ENCODE data around the gene DLX3. TPM values are rescaled to one million over a fixed set of nuclear protein-coding genes. Genes with fewer than 3 reads are reported as not detected.

DLX3 gene
- total RNA-seq, 1 donor from 2014 or later: not detected

GRCh38 chr17:49968405-49969133, 26.5 kb downstream of the DLX3 start:
- FAIRE-seq (no peak), DNase-seq (ENCODE audit: low read depth) (peak; percentile 71)
- Histone ChIP-seq H3K27me3 (ENCODE audit: control insufficient read depth, insufficient read depth, low read length) (peaks cover 78% of the 10 kb centered on the region), H3K4me3 (ENCODE audit: low read depth, low read length) (peak overlapping the region; percentile 43), H3K36me3 (ENCODE audit: control insufficient read depth, insufficient read depth, low read length) (no peaks in the 10 kb centered on the region)
- no peak for TF ChIP-seq CTCF (IDR thresholded peaks at IDR 0.05; ENCODE audit: insufficient read depth, low read length, severe bottlenecking)

GRCh38 chr17:49967621-49968404, 27.2 kb downstream of the DLX3 start:
- FAIRE-seq: no peak

GRCh38 chr17:49967205-49967604, 27.8 kb downstream of the DLX3 start:
- peaks cover 78% of the 10 kb centered on the region for H3K27me3 ChIP-seq (ENCODE audit: control insufficient read depth, insufficient read depth, low read length)
- FAIRE-seq (no peak), DNase-seq (ENCODE audit: low read depth) (no peak)
- no peaks in the 10 kb centered on the region for H3K36me3 ChIP-seq (ENCODE audit: control insufficient read depth, insufficient read depth, low read length)
- no peak overlapping the region for H3K4me3 ChIP-seq (ENCODE audit: low read depth, low read length)
- no peak for TF ChIP-seq CTCF (IDR thresholded peaks at IDR 0.05; ENCODE audit: insufficient read depth, low read length, severe bottlenecking)

More at GRCh38 chr17:49967621-49968404, 27.2 kb downstream of the DLX3 start:
- no peak for TF ChIP-seq CTCF (IDR thresholded peaks at IDR 0.05; ENCODE audit: insufficient read depth, low read length, severe bottlenecking)
- peaks cover 79% of the 10 kb centered on the region for H3K27me3 ChIP-seq (ENCODE audit: control insufficient read depth, insufficient read depth, low read length)
- no peaks in the 10 kb centered on the region for H3K36me3 ChIP-seq (ENCODE audit: control insufficient read depth, insufficient read depth, low read length)
- peak overlapping the region; percentile 43 for H3K4me3 ChIP-seq (ENCODE audit: low read depth, low read length)
- DNase-seq (ENCODE audit: low read depth): no peak

GRCh38 chr17:49966767-49967166, 28.3 kb downstream of the DLX3 start:
- no peak for FAIRE-seq

GRCh38 chr17:49965524-49965909, 29.5 kb downstream of the DLX3 start:
- no peak for TF ChIP-seq CTCF (IDR thresholded peaks at IDR 0.05; ENCODE audit: insufficient read depth, low read length, severe bottlenecking)
- no peak overlapping the region for H3K4me3 ChIP-seq (ENCODE audit: low read depth, low read length)
- H3K36me3 ChIP-seq (ENCODE audit: control insufficient read depth, insufficient read depth, low read length): no peaks in the 10 kb centered on the region
- FAIRE-seq (no peak), DNase-seq (ENCODE audit: low read depth) (no peak)
- peaks cover 65% of the 10 kb centered on the region for H3K27me3 ChIP-seq (ENCODE audit: control insufficient read depth, insufficient read depth, low read length)

More at GRCh38 chr17:49966767-49967166, 28.3 kb downstream of the DLX3 start:
- DNase-seq (ENCODE audit: low read depth): no peak
- Histone ChIP-seq H3K4me3 (ENCODE audit: low read depth, low read length) (no peak overlapping the region), H3K27me3 (ENCODE audit: control insufficient read depth, insufficient read depth, low read length) (peaks cover 75% of the 10 kb centered on the region), H3K36me3 (ENCODE audit: control insufficient read depth, insufficient read depth, low read length) (no peaks in the 10 kb centered on the region)
- TF ChIP-seq CTCF (IDR thresholded peaks at IDR 0.05; ENCODE audit: insufficient read depth, low read length, severe bottlenecking): no peak
